ENCODE results near the gene ADAMTS10. TPM values are rescaled to one million over a fixed set of nuclear protein-coding genes. Genes with fewer than 3 reads are reported as not detected.

The ADAMTS10 gene
- total and polyA plus RNA-seq, 2 of the 13 experiments (the other 11 are each of a cell fraction or from before 2014, with no cell fraction given) = 0.49 to 1.7 TPM

GRCh38 chr19:8640402-8641004 is 30.0 kb upstream of the ADAMTS10 start (continued):
- TF ChIP-seq ZNF784 (CRISPR knock-in tag; IDR thresholded peaks at IDR 0.05; ENCODE audit: borderline replicate concordance) (no peak), KLF13 (CRISPR knock-in tag; IDR thresholded peaks at IDR 0.05) (no peak), ZSCAN5A (CRISPR knock-in tag; IDR thresholded peaks at IDR 0.05; ENCODE audit: borderline replicate concordance) (no peak), TEF (CRISPR knock-in tag; IDR thresholded peaks at IDR 0.05) (peak; percentile 98), SALL1 (CRISPR knock-in tag; IDR thresholded peaks at IDR 0.05) (peak; percentile 74), ZNF569 (CRISPR knock-in tag; IDR thresholded peaks at IDR 0.05; ENCODE audit: borderline replicate concordance) (no peak), FOXC1 (CRISPR knock-in tag; IDR thresholded peaks at IDR 0.05; ENCODE audit: borderline replicate concordance) (0 out of 2 replicates have a peak, but pooled peaks have one; percentile 50), ZNF841 (CRISPR knock-in tag; IDR thresholded peaks at IDR 0.05; ENCODE audit: borderline replicate concordance) (no peak), ZNF432 (CRISPR knock-in tag; IDR thresholded peaks at IDR 0.05; ENCODE audit: borderline replicate concordance) (no peak), ZNF891 (CRISPR knock-in tag; IDR thresholded peaks at IDR 0.05) (no peak), ARNT (IDR thresholded peaks at IDR 0.05) (no peak), ZNF20 (CRISPR knock-in tag; IDR thresholded peaks at IDR 0.05) (no peak), DZIP1 (CRISPR knock-in tag; IDR thresholded peaks at IDR 0.05) (no peak), ZBTB37 (CRISPR knock-in tag; IDR thresholded peaks at IDR 0.05) (no peak; the same call in 1 of the 2 replicates), ZBTB34 (CRISPR knock-in tag; IDR thresholded peaks at IDR 0.05) (peak; percentile 77), ATF5 (CRISPR knock-in tag; IDR thresholded peaks at IDR 0.05; ENCODE audit: low read depth) (no peak), CC2D1A (CRISPR knock-in tag; IDR thresholded peaks at IDR 0.05) (no peak), NCOA2 (CRISPR knock-in tag; IDR thresholded peaks at IDR 0.05) (peak; percentile 82), MTF2 (CRISPR knock-in tag; IDR thresholded peaks at IDR 0.05; ENCODE audit: borderline replicate concordance) (no peak)

Measured in HepG2 (cell line).